SK-N-SH (cell line): ENCODE results near the gene UBE4B. TPM values are rescaled to one million over a fixed set of nuclear protein-coding genes. Genes with fewer than 3 reads are reported as not detected.

Source experiments
- CTCF ChIA-PET: fragments of 300-600, 350-600 bp; formaldehyde crosslinking; extraction: SDS; loops from one replicate; lab custom pipeline; 2021; lab: Yijun Ruan, JAX
- POLR2A ChIA-PET: fragments of 350-600 bp; sonication (Branson Sonifier 250); formaldehyde crosslinking; extraction: SDS; loops from one replicate; lab custom pipeline; 2020; ENCODE audit warnings: antibody characterized with exemption, inconsistent platforms; lab: Yijun Ruan, JAX
- DNase-seq: peaks from one replicate; pipeline ENCODE4 v3.0.0; 2012
- H2AFZ ChIP-seq: fragments of 200-600 bp; sonication (generic); 2 replicates; pipeline ENCODE4 v1.8.1; 2016; ENCODE audit warnings: antibody characterized with exemption, mild to moderate bottlenecking, low read depth
- H3F3A ChIP-seq: fragments of 200-600 bp; sonication (generic); replicated peaks from 2 replicates; pipeline ENCODE3; 2016; ENCODE audit warnings: antibody characterized with exemption, mild to moderate bottlenecking; ENCODE audit not compliant: insufficient read depth
- H3K27ac ChIP-seq, 2 experiments: fragments of 200-500 bp in 1 of 2; fragments of 200-600 bp in 1 of 2; sonication (Bioruptor generic) in 1 of 2; sonication (generic), shearing (Covaris generic) in 1 of 2; 2 replicates each; pipeline versions ENCODE4 v1.5.1 to v1.6.1; 2014 to 2016; ENCODE audit warnings: low read depth in 2 of 2, inconsistent platforms in 1 of 2, low read length in 1 of 2, mild to moderate bottlenecking in 1 of 2, mixed read lengths in 1 of 2
- H3K27me3 ChIP-seq: fragments of 200-600 bp; sonication (generic), shearing (Covaris generic); 2 replicates; pipeline ENCODE4 v1.6.1; 2016; ENCODE audit warnings: mixed run types; ENCODE audit not compliant: insufficient read depth
- H3K36me3 ChIP-seq, 2 experiments: fragments of 200-500 bp in 1 of 2; fragments of 200-600 bp in 1 of 2; sonication (Bioruptor generic) in 1 of 2; sonication (generic) in 1 of 2; replicated peaks in 1 of 2; 2 replicates each; pipeline versions ENCODE3 to v1.5.1; 2014 to 2016; ENCODE audit warnings: low read length in 1 of 2, mild to moderate bottlenecking in 1 of 2; ENCODE audit not compliant: insufficient read depth in 2 of 2, control insufficient read depth in 1 of 2
- H3K4me1 ChIP-seq, 2 experiments: fragments of 200-500 bp in 1 of 2; fragments of 200-600 bp in 1 of 2; sonication (Bioruptor generic) in 1 of 2; sonication (generic), shearing (Covaris generic) in 1 of 2; 2 replicates each; pipeline versions ENCODE4 v1.5.1 to v1.6.1; 2014 to 2016; ENCODE audit warnings: low read depth in 1 of 2, low read length in 1 of 2, mixed run types in 1 of 2; ENCODE audit not compliant: insufficient read depth in 2 of 2, control insufficient read depth in 1 of 2
- H3K4me2 ChIP-seq: fragments of 200-600 bp; sonication (generic), shearing (Covaris generic); 2 replicates; pipeline ENCODE4 v1.6.1; 2017; ENCODE audit warnings: mixed run types
- H3K4me3 ChIP-seq, 2 experiments: fragments of 200-500 bp in 1 of 2; fragments of 200-600 bp in 1 of 2; sonication (Bioruptor generic) in 1 of 2; sonication (generic), shearing (Covaris generic) in 1 of 2; 2 replicates each; pipeline versions ENCODE4 v1.5.1 to v1.8.1; 2014 to 2016; ENCODE audit warnings: low read depth in 2 of 2, inconsistent platforms in 1 of 2, low read length in 1 of 2, mild to moderate bottlenecking in 1 of 2, mixed read lengths in 1 of 2, moderate library complexity in 1 of 2
- H3K79me2 ChIP-seq: fragments of 200-600 bp; sonication (generic); 2 replicates; pipeline ENCODE4 v1.8.1; 2017; ENCODE audit warnings: mild to moderate bottlenecking; ENCODE audit not compliant: insufficient read depth
- H3K9ac ChIP-seq: fragments of 200-600 bp; sonication (generic); 2 replicates; pipeline ENCODE4 v1.6.1; 2017; ENCODE audit warnings: mixed run types
- H3K9me2 ChIP-seq: fragments of 200-600 bp; sonication (generic); 2 replicates; pipeline ENCODE4 v1.6.1; 2017; ENCODE audit warnings: mixed run types
- H3K9me3 ChIP-seq: fragments of 200-600 bp; sonication (generic); 2 replicates; pipeline ENCODE4 v1.6.1; 2017; ENCODE audit warnings: mixed run types, mild to moderate bottlenecking, moderate library complexity
- H4K20me1 ChIP-seq: fragments of 200-600 bp; sonication (generic); 2 replicates; pipeline ENCODE4 v1.6.1; 2017; ENCODE audit warnings: mild to moderate bottlenecking, mixed run types; ENCODE audit not compliant: insufficient read depth
- CTCF ChIP-seq: fragments of 200-600 bp; sonication (generic); IDR thresholded peaks from 2 replicates; pipeline ENCODE4 v1.6.1; 2017; ENCODE audit warnings: antibody characterized with exemption, mild to moderate bottlenecking, moderate library complexity
- ELF1 ChIP-seq: IDR thresholded peaks from 2 replicates; pipeline ENCODE4 v1.4.0; 2012
- EZH2phosphoT487 ChIP-seq: fragments of 200-600 bp; sonication (generic); IDR thresholded peaks from 2 replicates; pipeline ENCODE4 v1.6.1; 2017; ENCODE audit warnings: low read depth, mixed run types, mild to moderate bottlenecking, antibody characterized with exemption, moderate library complexity, borderline replicate concordance
- FOSL2 ChIP-seq: IDR thresholded peaks from 2 replicates; pipeline ENCODE4 v1.4.0; 2012; ENCODE audit warnings: low read depth, mild to moderate bottlenecking, moderate library complexity, borderline replicate concordance
- FOXM1 ChIP-seq: IDR thresholded peaks from 2 replicates; pipeline ENCODE4 v1.4.0; 2012; ENCODE audit warnings: low read depth, mild to moderate bottlenecking
- JUND ChIP-seq: IDR thresholded peaks from 2 replicates; pipeline ENCODE4 v1.4.0; 2012
- MAX ChIP-seq: IDR thresholded peaks from 2 replicates; pipeline ENCODE4 v1.4.0; 2012; ENCODE audit warnings: low read depth
- MEF2A ChIP-seq: IDR thresholded peaks from 2 replicates; pipeline ENCODE4 v1.4.0; 2012; ENCODE audit warnings: low read depth, borderline replicate concordance
- MXI1 ChIP-seq: IDR thresholded peaks from 2 replicates; pipeline ENCODE4 v1.6.1; 2012; ENCODE audit warnings: mild to moderate bottlenecking, low read depth, low read length, improper control_type of control experiment
- NFIC ChIP-seq: IDR thresholded peaks from 2 replicates; pipeline ENCODE4 v1.4.0; 2012; ENCODE audit warnings: borderline replicate concordance
- NRF1 ChIP-seq: IDR thresholded peaks from 2 replicates; pipeline ENCODE4 v1.6.1; 2012; ENCODE audit warnings: low read depth, mild to moderate bottlenecking, low read length
- PBX3 ChIP-seq: IDR thresholded peaks from 2 replicates; pipeline ENCODE4; 2012
- POLR2AphosphoS5 ChIP-seq: IDR thresholded peaks from 2 replicates; pipeline ENCODE4 v1.6.1; 2012; ENCODE audit warnings: low read depth, low read length
- RAD21 ChIP-seq: IDR thresholded peaks from 2 replicates; pipeline ENCODE4 v1.6.1; 2012; ENCODE audit warnings: mild to moderate bottlenecking, low read length
- RCOR1 ChIP-seq: fragments of 150-350 bp; IDR thresholded peaks from 2 replicates; pipeline ENCODE4 v1.6.1; 2017; ENCODE audit warnings: antibody characterized with exemption, low read length
- REST ChIP-seq: IDR thresholded peaks from 2 replicates; pipeline ENCODE4 v1.6.1; 2012; ENCODE audit warnings: mild to moderate bottlenecking, low read depth, low read length, moderate library complexity
- RFX5 ChIP-seq: IDR thresholded peaks from 2 replicates; pipeline ENCODE4 v1.6.1; 2012; ENCODE audit warnings: mild to moderate bottlenecking, improper control_type of control experiment, low read length
- RXRA ChIP-seq: IDR thresholded peaks from 2 replicates; pipeline ENCODE4 v1.4.0; 2012; ENCODE audit warnings: low read depth, mild to moderate bottlenecking, borderline replicate concordance
- SIN3A ChIP-seq: IDR thresholded peaks from 2 replicates; pipeline ENCODE4 v1.6.1; 2012; ENCODE audit warnings: low read depth, mild to moderate bottlenecking, low read length, moderate library complexity, borderline replicate concordance
- SMC3 ChIP-seq: IDR thresholded peaks from 2 replicates; pipeline ENCODE4 v1.6.1; 2012; ENCODE audit warnings: low read depth, low read length, improper control_type of control experiment
- TAF1 ChIP-seq: IDR thresholded peaks from 2 replicates; pipeline ENCODE4 v1.6.1; 2012; ENCODE audit warnings: low read depth, mild to moderate bottlenecking, low read length, moderate library complexity, borderline replicate concordance
- TCF12 ChIP-seq: IDR thresholded peaks from 2 replicates; pipeline ENCODE4 v1.4.0; 2012
- USF2 ChIP-seq: fragments of 150-350 bp; IDR thresholded peaks from 2 replicates; pipeline ENCODE4 v1.6.1; 2017; ENCODE audit warnings: antibody characterized with exemption, low read length, low read depth, borderline replicate concordance
- YY1 ChIP-seq: IDR thresholded peaks from 2 replicates; pipeline ENCODE4 v1.4.0; 2012; ENCODE audit warnings: low read depth, mild to moderate bottlenecking
- WGBS: methylation state at CpG from one replicate; pipeline ENCODE4 v1.1.6; 2017; ENCODE audit warnings: low lambda C conversion rate; 5-methylcytosine and 5-hydroxymethylcytosine counted together
- polyA plus RNA-seq, 3 experiments: library from polyadenylated mRNA; depleted of rRNA; stranded (reverse); fragments of >200 nt; gene quantifications; 2 replicates each; pipeline ENCODE4 v1.2.3, GENCODE V29; 2012

The UBE4B gene
- polyA plus RNA-seq, 1 of the 3 experiments (the other 2 are of a cell fraction) = 19.1 TPM

- peak within 1 kb of the TSS; percentile 80 for H2AFZ ChIP-seq
- no peaks in the 10 kb centered on the region for H3K9me3 ChIP-seq
- peak within 1 kb of the TSS; percentile 91 to 97 for H3K27ac ChIP-seq
- CTCF ChIA-PET = interaction anchor here (0.6 to 2.7 kb wide), 73 partner anchors 9 to 1074 kb away, joined by 3 to 52 read pairs (median 4); partner anchors contain the start of genes CENPS, LZIC and NMNAT1
- peak; percentile 100 for DNase-seq
- peak within 1 kb of the TSS; percentile 98 for H3K9ac ChIP-seq
- no peaks in the 10 kb centered on the region for H3K27me3 ChIP-seq
- H3F3A ChIP-seq = peaks cover 26% of the 10 kb centered on the region
- H3K4me1 ChIP-seq = peaks cover 8 to 9% of the 10 kb centered on the region in 2 experiments; a peak in 2 of 4 replicates
- no peaks in the 10 kb centered on the region for H3K9me2 ChIP-seq
- WGBS = 1% methylated on average over 25 of the region's 107 CpGs
- POLR2A ChIA-PET = interaction anchor here (0.7 to 1.8 kb wide), 7 partner anchors 71 to 299 kb away, joined by 3 to 12 read pairs (median 3); partner anchors contain the start of genes CENPS and PGD
- peak within 1 kb of the TSS; percentile 99 for H3K4me2 ChIP-seq
- H4K20me1 ChIP-seq = peaks cover 29% of the 10 kb centered on the region
- no peaks in the 10 kb centered on the region for H3K36me3 ChIP-seq
- H3K4me3 ChIP-seq = peak within 1 kb of the TSS; percentile 85 to 97
- H3K79me2 ChIP-seq = peaks cover 42% of the 10 kb centered on the region
- TF ChIP-seq REST = no peak
- TF ChIP-seq EZH2phosphoT487 = no peak
- peak; percentile 67; the same call in 1 of the 2 replicates for TF ChIP-seq YY1
- peak; percentile 33; the same call in 1 of the 2 replicates for TF ChIP-seq ELF1
- no peak for TF ChIP-seq NFIC
- TF ChIP-seq NRF1 = peak; percentile 29; the same call in 1 of the 2 replicates
- TF ChIP-seq CTCF = peak; percentile 95
- TF ChIP-seq RXRA = no peak
- TF ChIP-seq USF2 = no peak
- no peak for TF ChIP-seq RCOR1
- peak; percentile 15; the same call in 1 of the 2 replicates for TF ChIP-seq POLR2AphosphoS5
- peak; percentile 39 for TF ChIP-seq TCF12
- peak; percentile 44 for TF ChIP-seq RAD21
- TF ChIP-seq FOXM1 = no peak
- peak; percentile 100 for TF ChIP-seq PBX3
- TF ChIP-seq MAX = peak; percentile 56; the same call in 1 of the 2 replicates
- peak; percentile 70 for TF ChIP-seq MXI1
- no peak for TF ChIP-seq RFX5
- TF ChIP-seq SIN3A = no peak; the same call in 1 of the 2 replicates
- peak; percentile 79 for TF ChIP-seq TAF1
- TF ChIP-seq FOSL2 = 0 out of 2 replicates have a peak, but pooled peaks have one; percentile 8
- TF ChIP-seq MEF2A = no peak
- no peak for TF ChIP-seq JUND
- TF ChIP-seq SMC3 = peak; percentile 44
Measured at GRCh38 chr1:10209905-10210810, 177.4 kb downstream of the UBE4B start, which contains the start of gene KIF1B. Gene KIF1B (plus strand): TSS chr1:10210570. CDS start chr1:10232329, 21,759 bp downstream.
